Panc1 (cell line): Measurements from ENCODE around the gene IL7R. TPM values are rescaled to one million over a fixed set of nuclear protein-coding genes. Genes with fewer than 3 reads are reported as not detected.

Source experiments
- ATAC-seq: fragments of 200-7000 bp; cut with Tn5 transposase; 2 replicates; pipeline ENCODE4 v1.9.1; 2020; ENCODE audit warnings: mild to moderate bottlenecking, moderate library complexity
- BruUV-seq: library from RNA; stranded (reverse); fragments of 400-500 nt; replicated peaks from 2 replicates; lab custom pipeline; 2021; lab: Mats Ljungman, UMichigan
- CTCF ChIA-PET: fragments of 300-600 bp; sonication (Branson Sonifier 250); formaldehyde crosslinking; loops from one replicate; lab custom pipeline; 2022; ENCODE audit warnings: antibody characterized with exemption; lab: Charles Lee
- POLR2A ChIA-PET: fragments of 300-600 bp; sonication (Branson Sonifier 250); formaldehyde crosslinking; loops from one replicate; lab custom pipeline; 2022; ENCODE audit warnings: antibody characterized with exemption; lab: Charles Lee
- DNase-seq: peaks from one replicate; pipeline ENCODE4 v3.0.0-alpha.2; 2010; ENCODE audit warnings: low read depth, low spot score
- H3K27ac ChIP-seq: 2 replicates; pipeline ENCODE4 v1.5.1; 2011; ENCODE audit warnings: mild to moderate bottlenecking, low read length, inconsistent platforms
- H3K27me3 ChIP-seq: fragments of 200-500 bp; sonication (Bioruptor generic); 2 replicates; pipeline ENCODE4 v1.6.0; 2014; ENCODE audit warnings: low read length, inconsistent platforms; ENCODE audit not compliant: control insufficient read depth, insufficient read depth
- H3K36me3 ChIP-seq: fragments of 200-500 bp; sonication (Bioruptor generic); 2 replicates; pipeline ENCODE4 v1.5.1; 2014; ENCODE audit warnings: inconsistent platforms, mild to moderate bottlenecking, low read length, moderate library complexity; ENCODE audit not compliant: control insufficient read depth, insufficient read depth
- H3K4me1 ChIP-seq: 2 replicates; pipeline ENCODE4 v1.5.1; 2011; ENCODE audit warnings: inconsistent platforms, mild to moderate bottlenecking, low read length, moderate library complexity; ENCODE audit not compliant: control insufficient read depth, insufficient read depth
- H3K4me3 ChIP-seq, 2 experiments: 2 replicates each; pipeline ENCODE4 v1.5.1; 2011 to 2012; ENCODE audit warnings: low read depth in 2 of 2, low read length in 2 of 2, mild to moderate bottlenecking in 2 of 2, inconsistent platforms in 1 of 2, moderate library complexity in 1 of 2
- H3K9me3 ChIP-seq: fragments of 200-500 bp; sonication (Bioruptor generic); 2 replicates; pipeline ENCODE4 v1.5.1; 2014; ENCODE audit warnings: low read depth, mild to moderate bottlenecking, inconsistent platforms, low read length, moderate library complexity; ENCODE audit not compliant: control insufficient read depth, insufficient read depth
- CTCF ChIP-seq: fragments of 450-650 bp; IDR thresholded peaks from 2 replicates; pipeline ENCODE4 v1.5.1; 2017; ENCODE audit warnings: mild to moderate bottlenecking
- POLR2AphosphoS5 ChIP-seq: IDR thresholded peaks from 2 replicates; pipeline ENCODE4 v1.6.1; 2012; ENCODE audit warnings: mild to moderate bottlenecking, low read depth, low read length, moderate library complexity
- REST ChIP-seq, 2 experiments: IDR thresholded peaks; 2 replicates each; pipeline ENCODE4 v1.6.1; 2011 to 2012; ENCODE audit warnings: low read depth in 2 of 2, control low read depth in 1 of 2, low read length in 1 of 2, mild to moderate bottlenecking in 1 of 2, moderate library complexity in 1 of 2; ENCODE audit not compliant: insufficient read depth in 1 of 2
- SIN3A ChIP-seq: IDR thresholded peaks from 2 replicates; pipeline ENCODE4 v1.6.1; 2012; ENCODE audit warnings: low read depth, mild to moderate bottlenecking, low read length, moderate library complexity, borderline replicate concordance; ENCODE audit not compliant: insufficient read depth
- TCF7L2 ChIP-seq: IDR thresholded peaks from 2 replicates; pipeline ENCODE4 v1.6.1; 2011; ENCODE audit warnings: mild to moderate bottlenecking, low read depth, low read length, inconsistent platforms
- in situ Hi-C: cut with HindIII; loops from 2 replicates; pipeline ENCODE4 v1.10.0; 2016; ENCODE audit warnings: low sequenced_read_pairs, low pct_unique_long_range_greater_than_20kb
- intact Hi-C: fragments of 100-400 bp; cut with micrococcal nuclease; formaldehyde crosslinking; loops from one replicate; pipeline ENCODE4 v1.10.0; 2022; ENCODE audit not compliant: unreplicated experiment
- total RNA-seq: library from RNA; stranded (reverse); gene quantifications from one replicate; pipeline ENCODE4 v1.2.1, GENCODE V29; 2021; ENCODE audit not compliant: unreplicated experiment

IL7R gene
- total RNA-seq, 1 experiment from 2014 or later: 0.90 TPM

DNA sequence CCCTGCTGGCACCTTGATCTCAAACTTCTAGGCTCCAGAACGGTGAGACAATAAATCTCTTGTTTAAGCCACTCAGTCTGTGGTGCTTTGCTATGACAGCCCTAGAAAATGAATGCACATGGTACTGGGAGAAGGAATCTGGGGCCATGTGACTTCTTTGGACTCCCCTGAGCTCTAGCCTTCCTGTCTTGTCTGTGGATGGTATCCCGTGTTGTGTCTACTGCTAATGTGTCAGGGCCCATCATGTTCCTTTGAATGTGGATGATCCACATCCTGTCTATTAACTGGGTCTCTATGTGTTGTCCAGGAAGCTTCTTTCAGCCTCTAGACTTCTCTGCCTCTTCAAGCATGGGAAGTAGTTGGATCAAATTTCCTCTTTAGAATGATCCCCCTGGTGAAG, 25.1 kb downstream of the IL7R start:
- TF ChIP-seq CTCF (no peak), SIN3A (no peak), TCF7L2 (no peak), REST (IDR thresholded peaks at IDR 0.05; ENCODE audit: insufficient read depth in 1 of 2, low read depth in 2 of 2, low read length in 1 of 2) (no peak)
- H3K27me3 ChIP-seq: no peaks in the 10 kb centered on the region
- H3K4me3 ChIP-seq: no peak overlapping the region
- H3K4me1 ChIP-seq: no peaks in the 10 kb centered on the region
- intact Hi-C loops (no loop called here), in situ Hi-C loops (no loop called here)
- ChIA-PET POLR2A (no interaction called here), CTCF (no interaction called here)
- H3K27ac ChIP-seq: no peak overlapping the region
- no peaks in the 10 kb centered on the region for H3K36me3 ChIP-seq
- H3K9me3 ChIP-seq: no peaks in the 10 kb centered on the region
- no TSS peak for BruUV-seq
- no peak for DNase-seq
- no peak for ATAC-seq

GRCh38 chr5:35884191-35884769, 27.6 kb downstream of the IL7R start:
- no peaks in the 10 kb centered on the region for H3K36me3 ChIP-seq
- intact Hi-C loops: no loop called here
- BruUV-seq: no TSS peak
- no peak overlapping the region for H3K27ac ChIP-seq
- ATAC-seq (no peak), DNase-seq (no peak)
- no peak overlapping the region for H3K4me3 ChIP-seq
- POLR2A ChIA-PET: no interaction called here
- no peaks in the 10 kb centered on the region for H3K9me3 ChIP-seq
- TF ChIP-seq POLR2AphosphoS5 (no peak), TCF7L2 (no peak), SIN3A (no peak), REST (IDR thresholded peaks at IDR 0.05; ENCODE audit: insufficient read depth in 1 of 2, low read depth in 2 of 2, low read length in 1 of 2) (no peak), CTCF (no peak)
- in situ Hi-C loops: no loop called here
- H3K27me3 ChIP-seq: no peaks in the 10 kb centered on the region
- CTCF ChIA-PET: no interaction called here
- H3K4me1 ChIP-seq: no peaks in the 10 kb centered on the region
